GM19035 (cell line): Measurements from ENCODE around the gene HACD1.
"Not testable (repeated sequence)": the region's sequence is repeated elsewhere in the genome, so short reads cannot be mapped to it uniquely, and the experiment has no call there.

Source experiments
- ATAC-seq: cut with Tn5 transposase; IDR thresholded peaks from one replicate; pipeline ENCODE4 v1.9.1; 2021; ENCODE audit not compliant: unreplicated experiment

HACD1 gene

DNA sequence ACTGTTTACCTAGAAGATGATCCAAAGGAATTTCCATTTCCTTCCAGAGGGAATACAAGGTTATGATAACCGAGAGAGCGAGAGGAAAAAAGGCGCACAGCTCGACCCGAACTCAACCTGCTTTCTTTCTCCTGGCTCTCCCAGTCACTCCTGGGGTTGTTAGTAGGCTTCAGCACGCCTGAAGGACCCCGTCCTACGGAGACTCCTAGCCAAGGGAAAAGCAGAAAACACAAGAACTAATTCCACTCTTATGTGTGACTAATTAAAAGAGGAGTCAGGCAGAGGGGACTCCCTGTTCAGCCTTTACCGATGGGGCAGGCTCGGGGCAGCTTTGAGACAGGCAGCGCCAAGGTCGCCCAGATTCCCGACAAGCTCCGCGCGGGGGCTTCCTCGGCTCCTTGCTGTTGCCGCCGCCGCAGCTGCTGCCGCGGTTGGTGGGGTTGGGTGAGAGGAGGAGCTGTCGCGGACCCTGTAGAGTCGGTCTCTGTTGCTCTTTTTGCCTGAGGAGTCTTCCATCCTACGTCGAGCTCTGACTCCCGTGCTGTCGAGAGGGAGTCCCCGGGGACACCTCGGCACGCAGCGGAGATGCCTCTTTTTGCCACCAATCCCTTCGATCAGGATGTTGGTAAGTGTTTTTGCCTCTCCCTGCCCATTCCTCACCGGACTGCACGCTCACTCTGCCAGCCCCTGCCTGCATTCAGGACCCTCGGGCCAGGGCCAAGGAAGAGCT lies 26.7 kb upstream of the HACD1 start, which contains the start of gene STAM:
TSS of gene STAM (plus strand) at position 397 of the 730 bp plus-strand sequence. CDS start at position 586, 189 bp downstream.
- peak; percentile 89 for ATAC-seq

DNA sequence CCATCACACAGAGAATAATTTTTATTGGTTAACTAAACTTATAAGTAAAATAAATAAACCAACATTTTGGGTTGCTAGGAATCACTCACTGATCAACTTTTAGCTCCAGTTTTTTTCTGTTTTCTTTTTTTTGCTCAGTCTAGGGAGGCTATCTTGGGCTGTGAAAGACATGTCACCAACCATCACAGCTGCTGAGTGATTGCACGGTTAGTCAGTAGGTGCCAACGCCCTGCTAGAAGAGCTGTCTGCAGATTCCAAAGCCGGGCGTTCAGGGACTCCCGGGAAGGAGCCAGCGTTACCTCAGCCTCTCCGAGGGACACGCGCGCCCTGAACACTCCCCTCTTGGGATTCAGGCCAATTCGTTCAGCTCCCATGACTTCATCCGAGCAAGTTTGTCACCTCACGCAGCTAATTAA lies 26.2 kb upstream of the HACD1 start:
- ATAC-seq: peak; percentile 39

DNA sequence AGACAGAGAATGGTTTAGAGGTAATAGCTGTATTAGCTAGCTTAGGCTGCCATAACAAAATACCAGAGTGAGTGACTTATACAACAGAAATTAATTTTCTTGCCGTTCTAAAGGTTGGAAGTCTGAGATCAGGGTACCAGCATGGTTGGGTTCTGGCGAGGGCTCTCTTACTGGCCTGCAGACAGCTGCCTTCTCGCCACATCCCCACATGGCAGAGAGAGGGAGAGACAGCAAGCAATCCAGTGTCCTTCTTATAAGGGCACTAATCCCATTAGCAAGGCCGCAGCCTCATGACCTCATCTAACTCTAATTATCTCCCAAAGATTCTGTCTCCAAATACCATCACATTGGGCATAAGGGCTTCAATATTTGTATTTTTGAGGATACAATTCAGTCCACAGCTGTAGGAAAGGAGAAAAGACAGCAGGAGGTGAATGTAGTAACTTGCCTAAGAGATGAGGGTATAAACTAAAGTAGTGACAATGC lies 23.2 kb upstream of the HACD1 start:
- no peak for ATAC-seq

DNA sequence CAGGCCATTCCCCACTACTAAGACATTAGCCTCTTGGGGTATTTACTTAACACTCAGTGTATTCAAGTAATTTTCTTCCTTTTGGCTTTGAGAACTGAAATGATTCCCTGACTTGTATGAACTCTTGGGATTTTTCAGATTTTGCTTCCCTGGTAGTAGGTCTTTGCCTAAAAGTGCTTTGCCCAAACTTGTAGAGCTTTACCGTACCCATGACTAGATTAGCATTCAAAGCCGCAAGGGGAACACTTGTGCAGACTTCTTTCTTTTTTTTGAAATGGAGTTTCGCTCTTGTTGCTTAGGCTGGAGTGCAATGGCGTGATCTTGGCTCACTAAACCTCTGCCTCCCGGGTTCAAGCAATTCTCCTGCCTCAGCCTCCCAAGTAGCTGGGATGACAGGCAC lies 20.7 kb upstream of the HACD1 start:
- ATAC-seq: no peak

DNA sequence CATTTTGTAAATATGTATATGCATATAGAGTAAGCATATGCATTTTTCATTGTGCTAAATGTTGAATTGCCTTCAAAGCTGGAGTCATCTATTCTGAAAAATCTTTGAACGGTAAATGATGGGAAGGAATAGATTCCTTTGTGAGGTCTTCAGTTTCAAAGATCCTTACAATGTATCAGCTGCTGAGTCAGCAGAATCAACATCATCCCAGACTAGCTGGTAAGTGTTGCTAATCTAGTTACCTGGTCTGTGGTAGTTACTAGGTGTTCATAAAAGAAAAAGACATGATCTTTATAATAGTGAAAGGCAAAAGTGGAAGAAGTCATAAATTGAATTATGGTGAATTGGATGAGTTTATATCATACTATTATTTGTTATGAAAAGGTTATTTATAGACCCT lies 16.2 kb upstream of the HACD1 start:
- ATAC-seq: no peak

DNA sequence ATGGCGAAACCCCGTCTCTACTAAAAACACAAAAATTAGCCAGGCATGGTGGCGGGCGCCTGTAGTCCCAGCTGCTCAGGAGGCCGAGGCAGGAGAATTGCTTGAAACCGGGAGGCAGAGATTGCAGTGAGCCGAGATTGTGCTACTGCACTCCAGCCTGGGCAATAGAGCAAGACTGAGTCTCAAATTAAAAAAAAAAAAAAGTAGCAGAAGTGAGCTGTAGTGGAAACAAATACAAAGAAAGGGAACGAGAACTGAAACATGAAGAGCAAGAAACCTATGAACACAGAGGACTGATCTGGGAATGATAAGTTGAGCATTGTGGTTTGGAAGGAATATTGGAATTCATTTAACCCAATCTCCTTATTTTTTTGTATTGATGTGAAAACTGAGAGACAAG lies 15.4 kb upstream of the HACD1 start:
- not testable (repeated sequence) for ATAC-seq

DNA sequence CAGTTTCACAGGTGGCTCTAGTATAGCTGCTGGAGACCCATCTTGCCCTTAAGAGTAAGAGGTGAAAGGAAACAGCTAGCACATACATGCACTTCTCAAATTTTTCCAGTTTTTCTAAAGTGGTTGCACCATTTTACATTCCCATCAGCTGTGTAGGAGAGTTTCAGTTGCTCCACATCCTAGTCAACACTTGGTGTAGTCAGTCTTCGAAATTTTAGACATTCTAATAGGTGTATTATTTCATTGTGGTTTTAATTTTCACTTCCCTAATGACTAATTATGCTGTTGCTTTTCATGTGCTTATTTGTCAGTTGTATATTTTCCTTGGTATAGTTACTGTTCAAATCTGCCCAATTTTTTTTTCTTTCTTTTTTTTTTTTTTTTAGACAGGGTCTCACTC lies 9.5 kb upstream of the HACD1 start:
- no peak for ATAC-seq

DNA sequence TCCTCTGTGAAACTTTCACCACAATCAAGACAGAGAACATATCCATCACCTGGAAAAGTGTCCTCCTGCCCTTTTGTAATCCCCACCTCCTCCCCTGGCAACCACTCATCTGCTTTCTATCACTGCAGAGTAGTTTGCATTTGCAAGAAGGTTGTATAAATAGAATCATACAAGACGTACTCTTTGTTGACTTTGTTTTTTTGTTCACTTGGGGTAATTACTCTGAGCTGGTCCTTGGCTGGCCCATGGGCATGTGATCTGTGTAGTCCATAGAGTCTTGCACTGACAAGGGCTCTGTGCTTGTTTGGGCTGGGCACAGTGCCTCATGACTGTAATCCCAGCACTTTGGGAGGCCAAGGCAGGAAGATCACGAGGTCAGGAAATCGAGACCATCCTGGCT lies 7.8 kb upstream of the HACD1 start:
- ATAC-seq: no peak

DNA sequence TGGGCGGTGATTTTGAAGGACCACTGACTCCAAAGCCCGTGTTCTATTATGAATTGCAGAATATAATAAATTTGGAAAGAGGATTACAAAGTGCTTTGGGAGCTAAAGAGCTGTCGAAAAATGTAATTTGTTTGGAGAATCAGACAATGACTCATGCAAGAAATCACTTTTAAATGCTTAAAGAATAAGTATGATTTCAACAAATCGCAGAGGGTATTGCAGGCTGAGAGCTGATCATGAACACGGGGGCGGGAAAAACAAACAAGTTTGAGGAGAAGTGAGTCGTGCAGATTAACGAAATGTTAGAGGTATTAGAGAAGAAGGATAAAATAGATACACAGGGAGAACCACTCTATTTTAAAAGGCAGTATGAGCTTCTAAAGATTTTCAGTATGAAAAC lies 4.9 kb upstream of the HACD1 start:
- ATAC-seq: no peak

DNA sequence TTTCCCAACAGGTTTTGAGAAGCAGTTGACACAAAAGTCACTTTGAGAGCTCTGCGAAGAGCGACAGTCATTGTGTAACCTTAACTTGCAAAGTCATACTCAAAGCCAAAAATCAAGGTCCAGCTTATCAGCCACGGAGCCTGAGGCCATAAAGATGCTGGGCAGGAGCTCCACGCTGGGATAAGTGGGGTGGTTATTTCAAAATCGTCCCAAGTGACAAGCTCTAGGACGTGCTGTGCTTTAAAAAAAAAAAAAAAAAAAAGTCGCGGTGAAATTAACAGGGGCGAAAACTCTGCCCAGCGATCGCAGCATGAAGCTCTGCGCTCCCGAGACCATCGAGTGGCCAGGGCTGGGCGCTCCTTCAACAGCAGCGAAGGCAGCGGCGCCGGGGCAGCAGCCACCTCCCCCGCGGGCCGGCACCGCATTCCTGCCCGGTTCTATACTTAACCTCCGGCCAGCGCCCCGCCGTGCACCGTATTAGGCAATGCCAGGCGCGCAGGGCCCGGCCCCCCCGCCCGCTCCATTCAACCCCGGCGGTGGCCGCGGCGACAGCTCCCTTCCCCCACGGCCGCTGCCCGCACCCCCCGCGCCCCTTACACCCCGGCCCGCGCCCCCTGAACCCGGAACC lies 657 bp downstream of the HACD1 start:
- peak; percentile 48 for ATAC-seq

DNA sequence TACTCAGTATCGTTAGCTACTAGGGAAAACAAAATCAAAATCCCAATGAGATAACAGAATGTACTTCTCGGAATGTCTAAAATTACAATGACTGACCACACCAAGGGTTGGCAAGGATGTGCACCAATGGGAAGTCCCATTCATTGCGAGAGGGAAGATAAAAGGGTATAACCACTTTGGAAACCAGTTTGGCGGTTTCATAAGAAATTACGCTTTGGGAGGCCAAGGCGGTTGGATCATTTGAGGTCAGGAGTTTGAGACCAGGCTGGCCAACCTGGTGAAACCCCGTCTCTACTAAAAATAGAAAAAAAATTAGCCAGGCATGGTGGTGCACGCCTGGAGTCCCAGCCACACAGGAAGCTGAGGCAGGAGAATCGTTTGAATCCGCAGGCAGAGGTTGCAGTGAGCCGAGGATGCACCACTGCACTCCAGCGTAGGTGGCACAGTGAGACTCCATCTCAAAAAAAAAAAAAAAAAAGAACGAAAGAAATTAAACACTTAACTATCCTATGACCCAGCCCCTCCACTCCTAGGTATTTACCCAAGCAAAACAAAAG lies 7.6 kb downstream of the HACD1 start:
- no peak for ATAC-seq

DNA sequence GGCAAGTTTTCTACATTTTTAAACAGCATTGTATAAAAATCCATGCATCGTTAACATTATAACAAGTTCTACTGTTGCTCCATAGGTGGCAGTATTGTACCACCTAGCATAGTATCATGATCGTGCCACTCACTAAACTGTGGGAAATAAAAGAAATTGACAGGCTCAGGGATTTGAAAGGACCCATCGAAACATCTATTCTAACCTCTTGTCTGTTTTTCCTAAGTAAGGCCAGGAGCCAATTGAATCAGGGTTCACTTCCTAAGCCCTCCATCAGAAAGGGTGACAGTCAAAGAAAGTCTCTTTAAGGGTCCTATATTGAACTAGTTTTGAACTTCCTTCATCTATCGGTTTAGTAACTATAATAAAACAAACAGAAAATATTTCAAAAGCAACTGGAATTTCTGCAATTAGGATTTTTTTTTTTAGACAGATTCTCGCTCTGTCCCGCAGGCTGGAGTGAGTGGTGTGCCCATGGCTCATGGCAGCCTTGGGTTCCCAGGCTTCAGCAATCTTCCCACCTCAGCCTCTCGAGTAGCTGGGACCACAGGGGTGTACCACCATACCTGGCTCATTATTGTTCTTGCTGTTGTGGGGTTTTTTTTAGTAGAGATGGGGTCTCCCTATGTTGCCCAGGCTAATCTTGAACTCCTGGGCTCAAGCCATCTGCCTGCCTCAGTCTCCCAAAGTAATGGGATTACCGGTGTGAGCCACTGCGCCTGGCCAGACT lies 9.4 kb downstream of the HACD1 start:
- ATAC-seq: peak; percentile 74

DNA sequence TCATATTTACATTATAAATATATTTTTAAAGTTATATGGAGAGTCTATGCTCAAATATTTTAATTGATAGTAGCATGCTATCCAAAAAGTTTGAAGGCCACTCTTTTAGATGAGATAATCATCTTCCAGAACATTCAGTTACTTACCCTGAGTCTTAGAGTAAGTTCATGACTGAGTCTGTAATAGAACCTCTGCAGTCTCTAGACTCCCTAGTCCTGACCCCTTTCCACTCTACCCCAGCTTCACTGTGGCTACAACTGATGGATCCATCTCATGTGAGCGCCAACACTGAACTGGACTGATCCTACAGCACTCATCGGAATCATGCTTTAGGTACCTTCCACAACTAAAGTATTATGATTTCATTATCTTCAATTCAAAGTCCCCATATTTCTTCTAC lies 10.1 kb downstream of the HACD1 start:
- ATAC-seq: no peak

DNA sequence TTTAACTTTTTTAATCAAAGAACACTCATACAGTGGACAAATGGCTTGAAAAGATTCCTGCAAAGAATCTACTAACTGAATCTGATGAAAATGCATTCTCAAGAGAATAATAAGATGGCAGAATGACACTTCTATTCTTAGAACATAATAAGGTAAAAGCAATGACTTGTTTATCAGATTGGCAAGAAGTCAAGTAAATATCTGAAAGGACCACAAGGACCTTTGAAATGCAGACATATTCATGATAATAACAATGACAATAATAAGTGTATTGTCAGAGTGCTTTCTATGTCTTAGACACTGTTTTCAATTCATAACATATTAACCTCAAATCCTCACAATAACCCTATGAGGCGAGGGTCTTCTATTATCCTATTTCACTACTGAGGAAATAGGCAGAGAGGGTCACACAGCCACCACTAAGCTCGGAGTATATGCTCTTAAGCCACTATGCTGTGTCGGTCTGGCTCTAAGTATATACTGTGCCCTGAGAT lies 10.6 kb downstream of the HACD1 start:
- ATAC-seq: no peak

DNA sequence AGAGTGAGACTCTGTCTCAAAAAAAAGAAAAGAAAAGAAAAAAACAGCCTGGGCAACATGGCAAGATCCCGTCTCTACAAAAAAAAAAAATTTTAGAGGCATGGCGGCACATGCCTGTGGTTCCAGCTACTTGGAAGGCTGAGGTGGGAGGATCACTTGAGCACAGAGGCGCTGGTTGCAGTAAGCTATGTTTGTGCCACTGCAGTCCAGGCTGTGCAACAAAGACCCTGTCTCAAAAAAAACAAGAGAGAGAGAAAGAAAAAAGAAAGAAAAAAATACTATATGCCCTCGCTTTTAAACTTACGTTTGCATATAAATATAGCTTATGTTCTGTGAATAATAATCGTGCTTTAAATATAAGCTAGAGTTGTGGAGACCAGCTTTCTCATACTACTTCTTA lies 11.2 kb downstream of the HACD1 start:
- ATAC-seq: no peak

DNA sequence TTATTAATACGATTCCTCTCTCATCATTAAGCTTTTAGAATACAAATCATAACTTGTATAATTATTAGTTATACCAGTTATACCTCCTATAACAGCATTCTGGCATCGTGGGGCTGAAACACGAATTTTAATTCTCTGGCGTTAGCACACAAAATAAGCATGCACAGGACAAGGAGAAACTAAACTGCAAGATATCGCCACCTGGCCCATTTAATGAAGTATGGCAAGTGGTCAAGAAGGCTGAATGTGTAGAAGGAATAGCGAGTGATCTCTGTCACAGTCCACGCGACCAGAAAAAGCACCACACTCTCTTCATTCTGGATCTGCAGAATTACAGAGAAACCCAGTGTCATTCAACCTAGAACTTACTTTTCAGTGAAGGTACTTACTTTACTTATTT lies 18.1 kb downstream of the HACD1 start:
- ATAC-seq: no peak

DNA sequence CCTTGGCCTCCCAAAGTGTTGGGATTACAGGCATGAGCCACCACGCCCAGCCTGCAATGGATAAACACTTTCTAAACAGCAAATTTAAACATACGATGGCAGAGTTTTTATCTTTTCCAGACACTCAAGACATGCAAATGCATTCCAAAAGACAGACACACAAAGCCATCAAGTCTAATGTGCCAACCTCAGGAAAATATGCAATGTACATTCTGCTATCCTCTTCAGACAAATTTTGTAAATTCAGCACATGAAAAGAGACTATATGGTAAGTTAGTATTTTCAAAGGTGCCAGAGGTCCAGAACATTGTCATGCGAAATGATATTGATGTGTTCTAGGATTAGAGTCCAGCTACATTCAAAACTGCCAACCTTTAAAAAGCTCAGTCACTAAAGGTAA lies 19.8 kb downstream of the HACD1 start:
- no peak for ATAC-seq

DNA sequence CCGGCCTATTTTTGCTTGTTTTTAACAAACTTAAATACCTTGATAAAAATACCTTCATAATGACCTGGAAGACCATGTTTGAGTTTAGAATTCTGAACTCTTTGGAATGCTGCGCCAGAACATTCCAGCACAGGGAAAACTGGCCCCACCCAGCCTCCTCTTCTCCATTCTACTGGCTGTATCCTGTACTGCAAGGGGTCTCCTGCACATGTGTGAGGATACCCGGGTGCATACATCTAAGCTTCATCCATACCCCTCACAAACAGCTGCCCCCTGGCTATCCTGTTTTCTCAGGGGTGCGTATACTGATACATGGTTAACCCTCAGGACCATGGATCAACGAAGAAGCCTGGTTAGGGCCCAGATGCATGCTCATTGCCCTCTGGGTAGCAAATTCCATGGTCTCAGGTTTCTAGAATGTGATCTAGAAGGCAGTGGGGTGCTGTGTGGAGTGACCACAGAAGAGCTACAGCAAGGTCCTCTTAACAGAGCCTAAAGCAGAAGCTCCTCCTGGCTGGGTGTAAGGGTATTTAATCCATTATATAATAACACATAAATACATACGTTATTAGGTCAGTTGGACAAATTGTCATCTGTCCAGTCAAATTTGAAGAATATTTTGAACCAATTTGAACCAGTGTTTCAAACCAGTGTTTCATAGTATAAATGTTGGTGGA lies 26.1 kb downstream of the HACD1 start:
- no peak for ATAC-seq

DNA sequence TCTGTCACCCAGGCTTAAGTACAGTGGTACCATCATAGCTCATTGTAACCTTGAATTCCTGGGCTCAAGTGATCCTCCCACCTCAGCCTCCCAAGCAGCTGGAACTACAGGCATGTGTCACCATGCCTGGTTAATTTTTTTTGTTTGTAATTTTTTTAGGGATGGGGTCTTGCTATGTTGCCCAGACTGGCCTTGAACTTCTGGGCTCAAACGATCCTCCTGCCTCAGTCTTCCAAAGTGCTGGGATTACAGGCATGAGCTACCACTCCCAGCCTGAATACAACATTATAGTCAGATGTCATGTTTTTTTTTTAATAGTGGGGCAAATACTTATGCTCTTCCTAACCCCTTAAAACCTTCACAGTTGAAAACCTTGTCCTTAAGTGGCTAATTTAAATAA lies 27.9 kb downstream of the HACD1 start:
- not testable (repeated sequence) for ATAC-seq

DNA sequence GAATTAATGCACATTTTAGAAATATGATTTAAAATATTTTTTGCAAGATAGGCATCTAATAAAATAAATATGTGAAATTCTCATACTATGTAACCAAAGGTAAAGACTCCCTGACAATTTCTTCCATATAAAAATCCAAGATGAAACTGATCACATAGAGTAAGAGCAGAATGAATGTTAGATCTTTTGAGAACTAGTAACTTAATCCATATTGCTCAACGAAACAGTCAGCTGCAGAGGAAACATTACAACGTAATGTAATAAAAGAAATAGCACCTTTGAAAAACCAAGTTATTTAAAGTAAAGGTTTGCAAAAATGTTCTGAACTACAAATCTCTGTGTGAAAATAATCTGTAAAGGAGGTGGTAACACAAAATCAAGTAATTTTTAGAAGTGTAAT lies 28.8 kb downstream of the HACD1 start:
- no peak for ATAC-seq

DNA sequence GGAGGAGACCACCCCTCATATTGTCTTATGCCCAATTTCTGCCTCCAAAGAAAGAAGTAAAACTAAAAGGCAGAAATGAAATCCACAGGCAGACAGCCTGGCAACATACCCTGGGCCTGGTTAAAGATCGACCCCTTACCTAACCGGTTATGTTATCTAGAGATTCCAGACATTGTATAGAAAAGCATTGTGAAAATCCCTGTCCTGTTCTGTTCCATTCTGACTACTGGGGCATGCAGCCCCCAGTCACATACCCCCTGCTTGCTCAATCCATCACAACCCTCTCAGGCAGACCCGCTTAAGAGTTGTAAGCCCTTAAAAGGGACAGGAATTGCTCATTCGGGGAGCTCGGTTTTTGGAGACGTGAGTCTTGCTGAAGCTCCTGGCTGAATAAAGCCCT lies 29.9 kb downstream of the HACD1 start:
- ATAC-seq: not testable (repeated sequence)
